A549 (cell line): Measurements from ENCODE around the gene PLCH2. TPM values are rescaled to one million over a fixed set of nuclear protein-coding genes. Genes with fewer than 3 reads are reported as not detected.

Experiments
- ATAC-seq, 2 experiments: fragments of 200-7000 bp in 1 of 2; fragments of >200 bp in 1 of 2; cut with Nextera tagmentation in 1 of 2; cut with Tn5 transposase in 1 of 2; 3 replicates each; pipeline versions ENCODE4 v1.8.0 to v1.9.1; 2018 to 2020; ENCODE audit warnings: mild to moderate bottlenecking in 1 of 2, moderate library complexity in 1 of 2
- CTCF ChIA-PET: fragments of 300-600 bp; sonication (Branson Sonifier 250); formaldehyde crosslinking; extraction: SDS; loops from one replicate; lab custom pipeline; 2021; ENCODE audit warnings: antibody characterized with exemption, inconsistent platforms; lab: Yijun Ruan, JAX
- POLR2A ChIA-PET: fragments of 350-600 bp; formaldehyde crosslinking; extraction: SDS; loops from one replicate; lab custom pipeline; 2021; ENCODE audit warnings: antibody characterized with exemption, inconsistent platforms; lab: Yijun Ruan, JAX
- DNase-seq, 2 experiments: peaks; one replicate each; pipeline versions ENCODE4 v3.0.0 to v3.0.0-alpha.2; 2011 to 2016; ENCODE audit warnings: low read depth in 1 of 2, low spot score in 1 of 2
- FAIRE-seq: peaks from 2 replicates; lab custom pipeline; 2011; peaks lifted over from hg19 to GRCh38; lab: Jason Lieb, UNC
- H3K27ac ChIP-seq, 2 experiments: fragments of >200 bp; sonication (Bioruptor Twin); formaldehyde crosslinking; 3 replicates each; pipeline ENCODE4 v1.5.1; 2016 to 2017
- H3K4me1 ChIP-seq: fragments of >200 bp; sonication (Bioruptor Twin); formaldehyde crosslinking; 3 replicates; pipeline ENCODE4 v1.6.1; 2016
- H3K4me2 ChIP-seq: fragments of >200 bp; sonication (Bioruptor Twin); formaldehyde crosslinking; 3 replicates; pipeline ENCODE4 v1.6.1; 2016
- H3K4me3 ChIP-seq: fragments of >200 bp; sonication (Bioruptor Twin); formaldehyde crosslinking; 3 replicates; pipeline ENCODE4 v1.5.1; 2016
- H3K9me3 ChIP-seq: fragments of >200 bp; sonication (Bioruptor Twin); formaldehyde crosslinking; 3 replicates; pipeline ENCODE4 v1.6.1; 2016
- ATOH8 ChIP-seq: fragments of 250-450 bp; sonication (Bioruptor Pico); IDR thresholded peaks from 2 replicates; pipeline ENCODE4 v1.5.0; 2020; ENCODE audit warnings: low read depth, mild to moderate bottlenecking, moderate library complexity
- BCL3 ChIP-seq: fragments of >200 bp; sonication (Bioruptor Twin); formaldehyde crosslinking; IDR thresholded peaks from 3 replicates; pipeline ENCODE4 v1.6.1; 2016
- CHD2 ChIP-seq: fragments of 150-350 bp; IDR thresholded peaks from 2 replicates; pipeline ENCODE4 v1.6.1; 2014; ENCODE audit warnings: low read length; ENCODE audit not compliant: partially characterized antibody
- CHD4 ChIP-seq: fragments of 200-600 bp; sonication (generic); IDR thresholded peaks from 2 replicates; pipeline ENCODE4 v1.6.1; 2016; ENCODE audit warnings: antibody characterized with exemption, mild to moderate bottlenecking, borderline replicate concordance
- E2F6 ChIP-seq: IDR thresholded peaks from 2 replicates; pipeline ENCODE4 v1.6.1; 2012; ENCODE audit warnings: low read depth, borderline replicate concordance
- EHF ChIP-seq: fragments of 250-450 bp; sonication (Bioruptor Pico); IDR thresholded peaks from 2 replicates; pipeline ENCODE4 v1.5.0; 2020; ENCODE audit warnings: mild to moderate bottlenecking
- EHMT2 ChIP-seq: fragments of 200-600 bp; sonication (generic); IDR thresholded peaks from 2 replicates; pipeline ENCODE4 v1.6.1; 2016; ENCODE audit warnings: antibody characterized with exemption, low read depth, mild to moderate bottlenecking, moderate library complexity
- ELK1 ChIP-seq: fragments of 150-350 bp; IDR thresholded peaks from 2 replicates; pipeline ENCODE4 v1.6.1; 2014; ENCODE audit warnings: low read depth, mild to moderate bottlenecking, low read length
- ESRRA ChIP-seq: fragments of 150-350 bp; IDR thresholded peaks from 2 replicates; pipeline ENCODE4 v1.6.1; 2014; ENCODE audit warnings: mild to moderate bottlenecking, low read length, borderline replicate concordance
- GATA3 ChIP-seq: IDR thresholded peaks from 2 replicates; pipeline ENCODE4 v1.6.1; 2012; ENCODE audit warnings: borderline replicate concordance
- HEYL ChIP-seq: fragments of 250-450 bp; sonication (Bioruptor Pico); IDR thresholded peaks from 2 replicates; pipeline ENCODE4 v1.8.0; 2021; ENCODE audit warnings: mild to moderate bottlenecking, moderate library complexity
- HMGXB4 ChIP-seq: fragments of 250-450 bp; sonication (Bioruptor Pico); IDR thresholded peaks from 2 replicates; pipeline ENCODE4 v1.5.0; 2021; ENCODE audit warnings: mild to moderate bottlenecking, moderate library complexity, borderline replicate concordance
- HOXA7 ChIP-seq: fragments of 250-450 bp; sonication (Bioruptor Pico); IDR thresholded peaks from 2 replicates; pipeline ENCODE4 v1.5.0; 2020; ENCODE audit warnings: mild to moderate bottlenecking, moderate library complexity
- JUN ChIP-seq, 2 experiments: fragments of >200 bp; sonication (Bioruptor Twin); formaldehyde crosslinking; IDR thresholded peaks; 2 replicates in 1 of 2; 3 replicates in 1 of 2; pipeline ENCODE4 v1.6.1; 2016 to 2017
- KDM5A ChIP-seq: fragments of 200-600 bp; sonication (generic); IDR thresholded peaks from 2 replicates; pipeline ENCODE4 v1.6.1; 2016; ENCODE audit warnings: antibody characterized with exemption, mild to moderate bottlenecking
- MYC ChIP-seq: IDR thresholded peaks from 2 replicates; pipeline ENCODE4 v1.6.1; 2012; ENCODE audit warnings: mild to moderate bottlenecking, inconsistent platforms, low read length, improper control_type of control experiment, borderline replicate concordance
- PBX3 ChIP-seq: IDR thresholded peaks from 2 replicates; pipeline ENCODE4 v1.6.1; 2012
- PHF8 ChIP-seq: fragments of 200-600 bp; sonication (generic); IDR thresholded peaks from 2 replicates; pipeline ENCODE4 v1.6.1; 2016; ENCODE audit warnings: low read depth, mild to moderate bottlenecking, antibody characterized with exemption, moderate library complexity, borderline replicate concordance
- REST ChIP-seq: fragments of 200-600 bp; sonication (generic); IDR thresholded peaks from 2 replicates; pipeline ENCODE4 v1.6.1; 2016; ENCODE audit warnings: antibody characterized with exemption, mild to moderate bottlenecking, moderate library complexity
- RFX5 ChIP-seq: fragments of 450-650 bp; IDR thresholded peaks from 2 replicates; pipeline ENCODE4 v1.7.1; 2014; ENCODE audit warnings: antibody characterized with exemption, mild to moderate bottlenecking, moderate library complexity
- RNF2 ChIP-seq: fragments of 200-600 bp; sonication (generic); IDR thresholded peaks from 2 replicates; pipeline ENCODE4 v1.6.1; 2016; ENCODE audit warnings: low read depth, mild to moderate bottlenecking, antibody characterized with exemption, moderate library complexity, borderline replicate concordance
- SMC3 ChIP-seq: fragments of >200 bp; sonication (Bioruptor Twin); formaldehyde crosslinking; IDR thresholded peaks from 3 replicates; pipeline ENCODE4 v1.6.1; 2018; ENCODE audit warnings: inconsistent platforms
- ZC3H11A ChIP-seq: fragments of 450-650 bp; IDR thresholded peaks from 2 replicates; pipeline ENCODE4 v1.6.1; 2014; ENCODE audit warnings: antibody characterized with exemption, mild to moderate bottlenecking
- WGBS: methylation state at CpG from one replicate; pipeline ENCODE4 v1.1.6; 2017; ENCODE audit errors: missing lambda C conversion rate; 5-methylcytosine and 5-hydroxymethylcytosine counted together
- polyA plus RNA-seq, 4 experiments: library from polyadenylated mRNA; depleted of rRNA in 3 of 4; stranded (reverse); fragments of >200 nt; fragmentation: RNase III in 1 of 4; extraction: RNeasy Plus Mini Kit Qiagen cat#74134 plus additional on column Dnase treatment in 1 of 4; gene quantifications; 2 replicates in 3 of 4; 3 replicates in 1 of 4; pipeline ENCODE4 v1.2.3, GENCODE V29; 2011 to 2017

PLCH2 gene
- polyA plus RNA-seq, 2 of the 4 experiments (the other 2 are of a cell fraction), result 0.10 to 0.18 TPM

GRCh38 chr1:2432441-2432844 lies 43.6 kb upstream of the PLCH2 start:
- Histone ChIP-seq H3K4me2 (no peak overlapping the region), H3K9me3 (peaks cover 5% of the 10 kb centered on the region; the same call in 1 of the 3 replicates), H3K27ac (no peak overlapping the region), H3K4me3 (no peak overlapping the region), H3K4me1 (no peaks in the 10 kb centered on the region)
- ChIA-PET CTCF (interaction anchor here (0.9 to 1.7 kb wide), 3 partner anchors 11 to 115 kb away, joined by 3 to 5 read pairs (median 4); no protein-coding TSS in a partner anchor), POLR2A (no interaction called here)
- no peak for FAIRE-seq
- TF ChIP-seq CHD2 (no peak), MYC (no peak), HOXA7 (CRISPR knock-in tag) (no peak), EHMT2 (no peak), GATA3 (no peak), RFX5 (no peak), E2F6 (no peak), ESRRA (no peak), BCL3 (no peak), ELK1 (no peak), HEYL (no peak)
- no CpG with 5 or more reads among the region's 16 CpGs for WGBS
- ATAC-seq, result 0 out of 6 replicates have a peak, but pooled peaks of 1 of the 2 experiments have one; percentile 10
- DNase-seq, result no peak

GRCh38 chr1:2433196-2433595 lies 42.9 kb upstream of the PLCH2 start:
- H3K27ac ChIP-seq, result no peak overlapping the region
- CTCF ChIA-PET, result interaction anchor here (0.9 to 1.7 kb wide), 3 partner anchors 11 to 114 kb away, joined by 3 to 5 read pairs (median 4); no protein-coding TSS in a partner anchor
- FAIRE-seq (no peak), DNase-seq (no peak), ATAC-seq (no peak)
- TF ChIP-seq SMC3, result no peak
- no peak for TF ChIP-seq EHF (CRISPR knock-in tag)
- TF ChIP-seq ATOH8, result no peak
- TF ChIP-seq HMGXB4 (CRISPR knock-in tag), result no peak
- no peak for TF ChIP-seq PBX3
- no peak for TF ChIP-seq CHD4
- no peak for TF ChIP-seq KDM5A
- no peak for TF ChIP-seq CHD2
- no peak for TF ChIP-seq ZC3H11A
- TF ChIP-seq JUN (IDR thresholded peaks at IDR 0.05), result no peak
- TF ChIP-seq RNF2, result no peak
- TF ChIP-seq REST, result no peak
- no peak for TF ChIP-seq PHF8
- no peak overlapping the region for H3K4me2 ChIP-seq
- H3K4me1 ChIP-seq, result no peaks in the 10 kb centered on the region
- H3K4me3 ChIP-seq, result no peak overlapping the region
- POLR2A ChIA-PET, result no interaction called here
- WGBS, result 49% methylated on average over 7 of the region's 13 CpGs
- H3K9me3 ChIP-seq, result peaks cover 5% of the 10 kb centered on the region; the same call in 1 of the 3 replicates
